Upper lobe of left lung (tissue), 4 donors: ENCODE measurements around the gene CCDC3.

Experiments used
- CTCF ChIP-seq, 6 experiments: fragments of 450-650 bp in 4 of 6; fragments of 200-600 bp in 2 of 6; sonication (generic) in 2 of 6; IDR thresholded peaks; one replicate each; pipeline ENCODE4 v1.5.1; 2016 to 2019; ENCODE audit warnings: antibody characterized with exemption in 6 of 6
- EP300 ChIP-seq, 4 donors: sonication (generic); formaldehyde crosslinking; IDR thresholded peaks; one replicate each; pipeline ENCODE4 v1.5.1; 2017; ENCODE audit warnings: antibody characterized with exemption in 4 of 4, control low read depth in 2 of 4
- POLR2AphosphoS5 ChIP-seq, 2 donors: sonication (generic); formaldehyde crosslinking; IDR thresholded peaks; one replicate each; pipeline ENCODE4 v1.5.1; 2017; ENCODE audit warnings: antibody characterized with exemption in 2 of 2

- no peak for TF ChIP-seq POLR2AphosphoS5 (IDR thresholded peaks at IDR 0.05)
- TF ChIP-seq CTCF (IDR thresholded peaks at IDR 0.05), result no peak
- no peak for TF ChIP-seq EP300 (IDR thresholded peaks at IDR 0.05)
Observed at GRCh38 chr10:12980713-12981306, 20.7 kb downstream of the CCDC3 start.
